ENCODE measurements around the gene RHEB.

The RHEB gene

GRCh38 chr7:151520419-151521261 is 945 bp upstream of the RHEB start:
- ATAC-seq, result peak; percentile 5
- TF ChIP-seq CREB5 (CRISPR knock-in tag; IDR thresholded peaks at IDR 0.05; ENCODE audit: low read depth), result no peak
- no peak for TF ChIP-seq TCF4 (CRISPR knock-in tag; IDR thresholded peaks at IDR 0.05; ENCODE audit: borderline replicate concordance)
- peak; percentile 55; the same call in 1 of the 2 replicates for TF ChIP-seq ZFP3 (CRISPR knock-in tag; IDR thresholded peaks at IDR 0.05)

GRCh38 chr7:151518947-151519764 is 539 bp downstream of the RHEB start:
- 0 out of 2 replicates have a peak, but pooled peaks have one; percentile 32 for TF ChIP-seq ZFP3 (CRISPR knock-in tag; IDR thresholded peaks at IDR 0.05)
- 0 out of 2 replicates have a peak, but pooled peaks have one; percentile 36 for TF ChIP-seq TSHZ2 (CRISPR knock-in tag; IDR thresholded peaks at IDR 0.05)
- 0 out of 2 replicates have a peak, but pooled peaks have one; percentile 59 for TF ChIP-seq CSDC2 (CRISPR knock-in tag; IDR thresholded peaks at IDR 0.05)
- peak; percentile 75 for ATAC-seq

GRCh38 chr7:151518105-151518946 is 1.4 kb downstream of the RHEB start:
- peak; percentile 24 for ATAC-seq
- peak; percentile 38; the same call in 1 of the 2 replicates for TF ChIP-seq GLIS3 (CRISPR knock-in tag; IDR thresholded peaks at IDR 0.05)
- no peak for TF ChIP-seq ZC3H10 (CRISPR knock-in tag; IDR thresholded peaks at IDR 0.05)

- no peak for ATAC-seq
- no peak for TF ChIP-seq CSRNP3 (CRISPR knock-in tag; IDR thresholded peaks at IDR 0.05)
- TF ChIP-seq OSR1 (CRISPR knock-in tag; IDR thresholded peaks at IDR 0.05), result no peak
- no peak for TF ChIP-seq TOX (CRISPR knock-in tag; IDR thresholded peaks at IDR 0.05; ENCODE audit: borderline replicate concordance)
- no peak for TF ChIP-seq ZFP30 (CRISPR knock-in tag; IDR thresholded peaks at IDR 0.05)
- no peak for TF ChIP-seq GLIS3 (CRISPR knock-in tag; IDR thresholded peaks at IDR 0.05)
- no peak for TF ChIP-seq ZNF565 (CRISPR knock-in tag; conservative IDR thresholded peaks at IDR 0.05; ENCODE audit: low read depth)
- TF ChIP-seq TSHZ2 (CRISPR knock-in tag; IDR thresholded peaks at IDR 0.05), result no peak
- TF ChIP-seq ZFP3 (CRISPR knock-in tag; IDR thresholded peaks at IDR 0.05), result no peak
- TF ChIP-seq SNAI2 (CRISPR knock-in tag; IDR thresholded peaks at IDR 0.05), result no peak
- no peak for TF ChIP-seq BACH2 (CRISPR knock-in tag; IDR thresholded peaks at IDR 0.05; ENCODE audit: borderline replicate concordance)
- TF ChIP-seq ISL1 (CRISPR knock-in tag; IDR thresholded peaks at IDR 0.05), result no peak
- TF ChIP-seq PATZ1 (CRISPR knock-in tag; IDR thresholded peaks at IDR 0.05; ENCODE audit: borderline replicate concordance), result no peak
- no peak for TF ChIP-seq ZNF8 (CRISPR knock-in tag; IDR thresholded peaks at IDR 0.05)
- no peak for TF ChIP-seq POU6F1 (CRISPR knock-in tag; IDR thresholded peaks at IDR 0.05; ENCODE audit: borderline replicate concordance, low read depth)
- TF ChIP-seq RARB (CRISPR knock-in tag; IDR thresholded peaks at IDR 0.05), result no peak
Observed at GRCh38 chr7:151517601-151518104, 2.0 kb downstream of the RHEB start.
